Left lung (tissue), 10 donors: ENCODE measurements around the gene FAM219A. TPM values are rescaled to one million over a fixed set of nuclear protein-coding genes. Genes with fewer than 3 reads are reported as not detected.
A peak's percentile ranks its signal among the peaks of the same experiment; 100 is the strongest.

Experiments used
- ATAC-seq: fragments of 200-7000 bp; cut with Tn5 transposase; one replicate; pipeline ENCODE4 v1.9.1; 2020; ENCODE audit warnings: moderate library complexity
- DNase-seq, 4 donors: peaks; one replicate each; pipeline ENCODE4 v3.0.0-alpha.2; 2013 to 2020
- H3K27ac ChIP-seq, 2 donors: fragments of 200-600 bp; sonication (generic) in 1 of 2; one replicate each; pipeline versions ENCODE4 v1.5.0 to v1.8.0; 2020 to 2021
- H3K27me3 ChIP-seq, 2 donors: fragments of 200-600 bp; sonication (generic) in 1 of 2; one replicate each; pipeline versions ENCODE4 v1.5.0 to v1.8.0; 2020 to 2021
- H3K36me3 ChIP-seq, 2 donors: fragments of 200-600 bp; sonication (generic) in 1 of 2; one replicate each; pipeline versions ENCODE4 v1.5.0 to v1.8.0; 2020 to 2021
- H3K4me1 ChIP-seq, 2 donors: fragments of 200-600 bp; one replicate each; pipeline ENCODE4 v1.8.0; 2021
- H3K4me3 ChIP-seq, 2 donors: fragments of 200-600 bp; sonication (generic) in 1 of 2; one replicate each; pipeline versions ENCODE4 v1.5.0 to v1.8.0; 2020 to 2021; ENCODE audit warnings: mild to moderate bottlenecking in 1 of 2
- H3K9me3 ChIP-seq, 2 donors: fragments of 200-600 bp; sonication (generic) in 1 of 2; one replicate each; pipeline versions ENCODE4 v1.5.0 to v1.8.0; 2020 to 2021
- CTCF ChIP-seq, 2 donors: fragments of 200-600 bp; sonication (generic) in 1 of 2; IDR thresholded peaks; one replicate each; pipeline versions ENCODE4 v1.5.0 to v1.8.0; 2021; ENCODE audit warnings: antibody characterized with exemption in 2 of 2
- intact Hi-C, 2 donors: fragments of 100-400 bp; cut with DNase I; formaldehyde crosslinking; loops; one replicate each; pipeline versions ENCODE4 v1.11.2 to v1.14.2; 2022
- polyA plus RNA-seq, 6 donors: library from polyadenylated mRNA; unstranded; fragments of 120-200 nt; gene quantifications; one replicate each; pipeline ENCODE4 v1.2.1, GENCODE V29; 2013; ENCODE audit not compliant: insufficient read length in 6 of 6
- total RNA-seq, 2 donors: library from RNA; stranded (reverse); fragmentation: NEBNext Ultra II Directional; extraction: Animal tissue kit (Norgen Biotek cat#: 25700); gene quantifications; one replicate each; pipeline ENCODE4 v1.2.1, GENCODE V29; 2021
- donor health status: DM: no; HTN: yes; CAD: no.
- donor health status: DM: no; HTN: no; CAD: no.

Gene FAM219A
- total and polyA plus RNA-seq, 8 donors, result 12.3 to 23.0 (median 14.6) TPM

- DNase-seq (no peak), ATAC-seq (no peak)
- intact Hi-C loops, result no loop called here
- no peak overlapping the region for H3K27ac ChIP-seq
- H3K27me3 ChIP-seq, result no peaks in the 10 kb centered on the region
- no peak for TF ChIP-seq CTCF (IDR thresholded peaks at IDR 0.05)
- H3K4me1 ChIP-seq, result peaks cover 0 to 3% of the 10 kb centered on the region in 2 donors
- no peaks in the 10 kb centered on the region for H3K36me3 ChIP-seq
- H3K4me3 ChIP-seq, result no peak overlapping the region
- no peaks in the 10 kb centered on the region for H3K9me3 ChIP-seq
Observed at GRCh38 chr9:34426347-34427074, 31.9 kb downstream of the FAM219A start.

- no peaks in the 10 kb centered on the region for H3K27me3 ChIP-seq
- no peaks in the 10 kb centered on the region for H3K36me3 ChIP-seq
- no peaks in the 10 kb centered on the region for H3K9me3 ChIP-seq
- H3K4me1 ChIP-seq, result no peaks in the 10 kb centered on the region
- intact Hi-C loops, result no loop called here
- no peak for TF ChIP-seq CTCF (IDR thresholded peaks at IDR 0.05)
- DNase-seq (no peak), ATAC-seq (no peak)
- H3K27ac ChIP-seq, result no peak overlapping the region
- no peak overlapping the region for H3K4me3 ChIP-seq
Observed at GRCh38 chr9:34419716-34420504, 38.5 kb downstream of the FAM219A start.

- no peaks in the 10 kb centered on the region for H3K36me3 ChIP-seq
- H3K27ac ChIP-seq, result no peak overlapping the region
- no peaks in the 10 kb centered on the region for H3K9me3 ChIP-seq
- H3K4me1 ChIP-seq, result no peaks in the 10 kb centered on the region
- intact Hi-C loops, result no loop called here
- DNase-seq, result no peak
- no peak for TF ChIP-seq CTCF (IDR thresholded peaks at IDR 0.05)
- H3K27me3 ChIP-seq, result no peaks in the 10 kb centered on the region
- no peak overlapping the region for H3K4me3 ChIP-seq
- no peak for ATAC-seq
Observed at GRCh38 chr9:34417734-34418133, 40.6 kb downstream of the FAM219A start.

DNA sequence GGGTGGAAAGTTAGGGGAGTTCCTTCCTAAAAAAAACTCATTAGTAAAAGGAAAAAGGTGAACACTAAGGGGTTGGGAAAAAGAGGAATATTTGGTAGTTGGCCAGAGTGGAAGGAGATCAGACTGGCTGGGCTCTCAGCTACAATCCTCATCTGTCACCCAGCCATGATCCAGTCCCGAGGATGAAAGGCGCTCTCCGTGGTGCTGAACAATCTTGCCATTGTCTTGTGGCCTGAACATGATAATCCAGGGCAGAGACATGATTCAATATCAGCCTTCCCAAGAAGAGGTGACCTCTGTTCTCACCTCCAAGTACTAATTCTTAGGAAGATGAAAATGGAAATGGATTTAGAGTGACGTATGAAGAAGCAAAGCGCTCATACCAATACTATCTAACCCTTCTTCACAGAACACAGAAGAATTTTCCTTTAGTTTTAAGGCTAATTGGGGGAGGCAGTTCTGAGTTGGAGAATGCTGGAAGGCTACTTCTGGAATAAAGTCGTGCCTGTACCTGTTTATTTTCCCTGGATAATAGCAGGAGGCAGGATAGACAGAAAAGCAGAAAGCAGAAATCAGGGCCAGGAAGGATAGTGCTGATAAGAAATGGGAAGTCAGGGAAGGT, 45.0 kb downstream of the FAM219A start:
- peak in 2 of 4 donors; percentile 56 to 62 for DNase-seq
- Histone ChIP-seq H3K36me3 (no peaks in the 10 kb centered on the region), H3K27me3 (no peaks in the 10 kb centered on the region), H3K4me1 (no peaks in the 10 kb centered on the region), H3K4me3 (no peak overlapping the region), H3K9me3 (no peaks in the 10 kb centered on the region), H3K27ac (no peak overlapping the region)
- intact Hi-C loops, result no loop called here
- peak; percentile 65 for ATAC-seq
- TF ChIP-seq CTCF (IDR thresholded peaks at IDR 0.05), result no peak

DNA sequence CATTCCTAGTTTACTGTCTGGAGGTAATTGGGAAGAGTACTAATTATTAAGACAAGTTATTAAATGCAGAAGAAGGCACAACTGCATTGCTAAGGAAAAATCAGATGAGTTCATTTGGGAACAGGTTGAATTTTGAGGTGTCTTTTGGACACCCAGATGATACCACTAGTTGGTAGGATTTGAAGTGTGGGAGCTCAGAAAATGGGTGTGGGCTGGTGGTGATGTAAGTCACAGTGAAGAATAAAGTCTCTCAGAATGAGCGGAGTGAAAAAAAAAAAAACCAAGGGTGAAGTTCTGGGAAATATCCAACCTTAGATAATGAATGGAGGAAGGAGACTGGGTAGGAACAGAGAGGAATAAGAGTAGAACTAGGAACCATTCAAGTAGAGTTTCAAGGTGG, 46.0 kb downstream of the FAM219A start:
- intact Hi-C loops, result no loop called here
- Histone ChIP-seq H3K4me1 (peaks cover 0 to 3% of the 10 kb centered on the region in 2 donors), H3K36me3 (no peaks in the 10 kb centered on the region), H3K9me3 (no peaks in the 10 kb centered on the region), H3K4me3 (no peak overlapping the region), H3K27me3 (no peaks in the 10 kb centered on the region), H3K27ac (no peak overlapping the region)
- DNase-seq (no peak), ATAC-seq (no peak)
- TF ChIP-seq CTCF (IDR thresholded peaks at IDR 0.05), result no peak
